Measurements from ENCODE around the gene NINL.

DNA sequence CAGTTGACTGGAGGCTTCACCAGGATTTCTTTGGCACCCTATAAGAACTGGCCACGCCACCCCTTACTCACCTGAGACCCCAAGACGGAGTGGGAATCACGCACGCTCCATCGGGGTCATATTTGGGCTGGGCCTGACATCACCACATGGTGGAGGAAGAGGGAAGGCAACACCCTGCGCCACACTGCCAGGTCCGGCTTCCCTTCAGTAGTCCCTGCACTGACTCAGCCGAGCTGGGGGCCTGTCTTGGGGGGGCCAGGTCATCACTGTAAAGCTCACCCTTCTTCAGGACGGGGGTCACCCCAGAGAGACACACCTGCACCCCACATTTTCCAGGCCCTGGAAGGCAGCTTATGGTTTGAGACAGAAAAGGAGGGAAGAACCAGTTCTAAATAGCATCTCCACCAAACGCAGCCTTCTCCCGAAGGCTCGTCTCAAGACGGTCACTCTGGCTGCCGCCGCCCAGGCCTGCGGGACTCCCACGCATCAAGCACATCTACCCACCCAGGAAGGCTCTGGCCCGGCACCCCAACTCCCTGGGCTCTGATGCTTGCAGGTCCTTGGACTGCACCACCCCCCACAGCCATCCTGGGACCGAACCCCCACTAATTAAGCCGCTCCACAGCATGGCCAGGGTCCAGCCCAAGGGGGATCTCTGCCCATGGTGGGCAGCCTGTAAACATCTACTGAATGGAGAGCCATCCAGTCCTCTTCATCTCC is 126.1 kb downstream of the NINL start:
- TF ChIP-seq, protein P1, sequence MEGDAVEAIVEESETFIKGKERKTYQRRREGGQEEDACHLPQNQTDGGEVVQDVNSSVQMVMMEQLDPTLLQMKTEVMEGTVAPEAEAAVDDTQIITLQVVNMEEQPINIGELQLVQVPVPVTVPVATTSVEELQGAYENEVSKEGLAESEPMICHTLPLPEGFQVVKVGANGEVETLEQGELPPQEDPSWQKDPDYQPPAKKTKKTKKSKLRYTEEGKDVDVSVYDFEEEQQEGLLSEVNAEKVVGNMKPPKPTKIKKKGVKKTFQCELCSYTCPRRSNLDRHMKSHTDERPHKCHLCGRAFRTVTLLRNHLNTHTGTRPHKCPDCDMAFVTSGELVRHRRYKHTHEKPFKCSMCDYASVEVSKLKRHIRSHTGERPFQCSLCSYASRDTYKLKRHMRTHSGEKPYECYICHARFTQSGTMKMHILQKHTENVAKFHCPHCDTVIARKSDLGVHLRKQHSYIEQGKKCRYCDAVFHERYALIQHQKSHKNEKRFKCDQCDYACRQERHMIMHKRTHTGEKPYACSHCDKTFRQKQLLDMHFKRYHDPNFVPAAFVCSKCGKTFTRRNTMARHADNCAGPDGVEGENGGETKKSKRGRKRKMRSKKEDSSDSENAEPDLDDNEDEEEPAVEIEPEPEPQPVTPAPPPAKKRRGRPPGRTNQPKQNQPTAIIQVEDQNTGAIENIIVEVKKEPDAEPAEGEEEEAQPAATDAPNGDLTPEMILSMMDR (IDR thresholded peaks at IDR 0.05) = no peak
- TF ChIP-seq POLR2AphosphoS5 (IDR thresholded peaks at IDR 0.05) (no peak), EP300 (IDR thresholded peaks at IDR 0.05; ENCODE audit: low read depth) (no peak)
